ENCODE data around the gene ARHGAP31.

GRCh38 chr3:119405315-119405714 is 111.1 kb downstream of the ARHGAP31 start:
- TF ChIP-seq CTCF (IDR thresholded peaks at IDR 0.05) (no peak), POLR2A (IDR thresholded peaks at IDR 0.05) (no peak)
